ENCODE measurements around the gene ARSI.

Gene ARSI

GRCh38 chr5:150271923-150272322 is 30.8 kb downstream of the ARSI start:
- TF ChIP-seq CTCF (IDR thresholded peaks at IDR 0.05; ENCODE audit: low read depth, low read length, missing control alignments): no peak
- H3K4me3 ChIP-seq (ENCODE audit: low read depth, low read length): no peak overlapping the region
- no peak for DNase-seq (ENCODE audit: low read depth)

- TF ChIP-seq CTCF (IDR thresholded peaks at IDR 0.05; ENCODE audit: low read depth, low read length, missing control alignments): no peak
- H3K4me3 ChIP-seq (ENCODE audit: low read depth, low read length): no peak overlapping the region
- DNase-seq (ENCODE audit: low read depth): no peak
These were observed 31.4 kb downstream of the ARSI start for GRCh38 chr5:150271296-150271692.

GRCh38 chr5:150270541-150271295 is 32.0 kb downstream of the ARSI start:
- no peak for TF ChIP-seq CTCF (IDR thresholded peaks at IDR 0.05; ENCODE audit: low read depth, low read length, missing control alignments)
- DNase-seq (ENCODE audit: low read depth): no peak
- no peak overlapping the region for H3K4me3 ChIP-seq (ENCODE audit: low read depth, low read length)

- no peak for TF ChIP-seq CTCF (IDR thresholded peaks at IDR 0.05; ENCODE audit: low read depth, low read length, missing control alignments)
- H3K4me3 ChIP-seq (ENCODE audit: low read depth, low read length): no peak overlapping the region
- DNase-seq (ENCODE audit: low read depth): no peak
These were observed 35.8 kb downstream of the ARSI start for GRCh38 chr5:150266871-150267291.

GRCh38 chr5:150265870-150266383 is 36.8 kb downstream of the ARSI start:
- no peak for TF ChIP-seq CTCF (IDR thresholded peaks at IDR 0.05; ENCODE audit: low read depth, low read length, missing control alignments)
- no peak for DNase-seq (ENCODE audit: low read depth)
- no peak overlapping the region for H3K4me3 ChIP-seq (ENCODE audit: low read depth, low read length)

- no peak for TF ChIP-seq CTCF (IDR thresholded peaks at IDR 0.05; ENCODE audit: low read depth, low read length, missing control alignments)
- H3K4me3 ChIP-seq (ENCODE audit: low read depth, low read length): no peak overlapping the region
- no peak for DNase-seq (ENCODE audit: low read depth)
These were observed 37.8 kb downstream of the ARSI start for GRCh38 chr5:150264667-150265603.

Data from GM12864 (cell line).